ENCODE results near the gene SPRED3.

DNA sequence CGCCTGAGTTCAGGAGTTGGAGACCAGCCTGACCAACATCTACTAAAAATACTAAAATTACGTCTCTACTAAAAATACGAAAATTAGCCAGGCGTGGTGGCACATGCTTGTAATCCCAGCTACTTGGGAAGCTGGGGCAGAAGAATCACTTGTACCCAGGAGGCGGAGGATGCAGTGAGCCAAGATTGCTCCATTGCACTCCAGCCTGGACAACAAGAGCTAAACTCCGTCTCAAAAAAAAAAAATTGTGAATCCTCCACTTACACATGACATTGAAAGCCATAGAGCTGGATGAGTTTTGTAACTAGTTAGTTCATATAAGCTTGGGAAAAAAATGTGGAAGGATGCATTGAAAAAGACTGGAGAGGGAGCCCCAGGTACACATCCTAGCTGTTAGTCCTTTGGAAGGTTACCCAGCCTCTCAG lies 14.6 kb upstream of the SPRED3 start:
- TF ChIP-seq, protein P1, sequence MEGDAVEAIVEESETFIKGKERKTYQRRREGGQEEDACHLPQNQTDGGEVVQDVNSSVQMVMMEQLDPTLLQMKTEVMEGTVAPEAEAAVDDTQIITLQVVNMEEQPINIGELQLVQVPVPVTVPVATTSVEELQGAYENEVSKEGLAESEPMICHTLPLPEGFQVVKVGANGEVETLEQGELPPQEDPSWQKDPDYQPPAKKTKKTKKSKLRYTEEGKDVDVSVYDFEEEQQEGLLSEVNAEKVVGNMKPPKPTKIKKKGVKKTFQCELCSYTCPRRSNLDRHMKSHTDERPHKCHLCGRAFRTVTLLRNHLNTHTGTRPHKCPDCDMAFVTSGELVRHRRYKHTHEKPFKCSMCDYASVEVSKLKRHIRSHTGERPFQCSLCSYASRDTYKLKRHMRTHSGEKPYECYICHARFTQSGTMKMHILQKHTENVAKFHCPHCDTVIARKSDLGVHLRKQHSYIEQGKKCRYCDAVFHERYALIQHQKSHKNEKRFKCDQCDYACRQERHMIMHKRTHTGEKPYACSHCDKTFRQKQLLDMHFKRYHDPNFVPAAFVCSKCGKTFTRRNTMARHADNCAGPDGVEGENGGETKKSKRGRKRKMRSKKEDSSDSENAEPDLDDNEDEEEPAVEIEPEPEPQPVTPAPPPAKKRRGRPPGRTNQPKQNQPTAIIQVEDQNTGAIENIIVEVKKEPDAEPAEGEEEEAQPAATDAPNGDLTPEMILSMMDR (IDR thresholded peaks at IDR 0.05; ENCODE audit: poor library complexity): no peak
- no peak for TF ChIP-seq EZH2 (IDR thresholded peaks at IDR 0.05; ENCODE audit: borderline replicate concordance)
- no peak for TF ChIP-seq EZH2phosphoT487 (IDR thresholded peaks at IDR 0.05; ENCODE audit: low read depth, severe bottlenecking, unreplicated experiment)

Measured in hepatocyte (in vitro differentiated cells).